Sciatic nerve (tissue), 2 donors: ENCODE results near the gene CBX8. TPM values are rescaled to one million over a fixed set of nuclear protein-coding genes. Genes with fewer than 3 reads are reported as not detected.

ENCODE experiments used
- ATAC-seq: fragments of 200-7000 bp; cut with Tn5 transposase; one replicate; pipeline ENCODE4 v1.9.1; 2020; ENCODE audit warnings: mild to moderate bottlenecking, moderate library complexity
- DNase-seq: peaks from one replicate; pipeline ENCODE4 v3.0.0-alpha.2; 2020; ENCODE audit warnings: low spot score
- intact Hi-C: fragments of 100-400 bp; cut with DNase I; formaldehyde crosslinking; loops from one replicate; pipeline ENCODE4 v1.14.2; 2022
- total RNA-seq: library from RNA; stranded (reverse); fragmentation: NEBNext Ultra II Directional; extraction: Animal tissue kit (Norgen Biotek cat#: 25700); gene quantifications from one replicate; pipeline ENCODE4 v1.2.1, GENCODE V29; 2021
- donor health status: DM: no; HTN: no; CAD: no.
- donor health status: DM: no; HTN: no; CAD: no.

The CBX8 gene
- total RNA-seq, 1 donor from 2014 or later: 2.0 TPM

- peak; percentile 10 for ATAC-seq
- intact Hi-C loops: no loop called here
- peak; percentile 77 for DNase-seq
These were observed 40.4 kb upstream of the CBX8 start for GRCh38 chr17:79836972-79837887.

DNA sequence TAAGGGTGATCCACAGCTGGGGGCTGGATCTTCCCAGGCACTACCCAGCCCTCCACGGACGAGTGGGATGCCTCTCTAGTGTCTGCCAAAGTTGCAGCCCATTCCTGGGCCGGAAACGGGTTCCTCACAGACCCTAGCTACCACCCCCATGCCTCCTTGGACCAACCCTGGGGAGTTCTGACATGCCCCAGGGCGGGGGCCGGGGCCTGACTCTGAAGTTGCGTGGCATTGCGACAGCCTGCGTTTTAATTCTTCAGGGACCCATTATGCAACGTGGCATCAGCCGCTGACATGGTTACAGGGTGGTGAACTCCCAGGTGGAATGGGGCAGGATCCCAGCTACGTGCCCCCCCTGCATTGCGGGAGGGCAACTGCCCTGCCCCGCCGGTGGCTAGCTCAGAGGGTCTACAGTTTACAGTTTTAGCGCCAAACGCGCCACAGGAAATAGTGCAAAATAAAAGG, 39.7 kb upstream of the CBX8 start:
- DNase-seq: no peak
- no peak for ATAC-seq
- intact Hi-C loops: no loop called here

DNA sequence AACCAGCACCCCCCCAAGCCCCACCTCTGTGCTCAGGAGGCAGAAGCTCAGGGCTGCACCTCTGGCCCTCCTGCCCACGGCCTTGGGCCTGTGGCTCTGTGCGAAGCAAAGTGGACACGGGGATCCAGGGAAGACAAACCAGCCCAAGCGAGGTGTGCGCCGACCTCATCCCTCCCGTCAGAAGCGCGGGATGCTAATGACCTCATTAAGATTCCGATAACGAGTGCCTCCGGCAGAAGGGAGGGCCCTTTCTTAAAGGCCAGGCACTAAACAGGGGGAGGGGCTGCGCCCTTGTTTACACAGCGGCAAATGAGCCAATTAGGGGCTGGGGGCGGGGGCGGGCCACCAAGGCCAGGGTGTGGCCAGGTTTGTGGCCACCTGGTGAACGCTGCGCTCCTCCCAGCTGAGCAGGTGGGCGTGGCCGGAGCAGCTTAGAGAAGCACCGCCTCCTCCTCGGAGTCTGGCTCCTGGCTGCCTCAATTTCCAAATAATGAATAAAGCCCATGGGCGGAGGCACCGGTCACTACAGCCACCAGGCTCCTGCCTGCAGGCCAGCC, 39.2 kb upstream of the CBX8 start:
- no peak for ATAC-seq
- no peak for DNase-seq
- intact Hi-C loops: no loop called here

- intact Hi-C loops: no loop called here
- DNase-seq (no peak), ATAC-seq (no peak)
These were observed 38.6 kb upstream of the CBX8 start for GRCh38 chr17:79835470-79835899.

DNA sequence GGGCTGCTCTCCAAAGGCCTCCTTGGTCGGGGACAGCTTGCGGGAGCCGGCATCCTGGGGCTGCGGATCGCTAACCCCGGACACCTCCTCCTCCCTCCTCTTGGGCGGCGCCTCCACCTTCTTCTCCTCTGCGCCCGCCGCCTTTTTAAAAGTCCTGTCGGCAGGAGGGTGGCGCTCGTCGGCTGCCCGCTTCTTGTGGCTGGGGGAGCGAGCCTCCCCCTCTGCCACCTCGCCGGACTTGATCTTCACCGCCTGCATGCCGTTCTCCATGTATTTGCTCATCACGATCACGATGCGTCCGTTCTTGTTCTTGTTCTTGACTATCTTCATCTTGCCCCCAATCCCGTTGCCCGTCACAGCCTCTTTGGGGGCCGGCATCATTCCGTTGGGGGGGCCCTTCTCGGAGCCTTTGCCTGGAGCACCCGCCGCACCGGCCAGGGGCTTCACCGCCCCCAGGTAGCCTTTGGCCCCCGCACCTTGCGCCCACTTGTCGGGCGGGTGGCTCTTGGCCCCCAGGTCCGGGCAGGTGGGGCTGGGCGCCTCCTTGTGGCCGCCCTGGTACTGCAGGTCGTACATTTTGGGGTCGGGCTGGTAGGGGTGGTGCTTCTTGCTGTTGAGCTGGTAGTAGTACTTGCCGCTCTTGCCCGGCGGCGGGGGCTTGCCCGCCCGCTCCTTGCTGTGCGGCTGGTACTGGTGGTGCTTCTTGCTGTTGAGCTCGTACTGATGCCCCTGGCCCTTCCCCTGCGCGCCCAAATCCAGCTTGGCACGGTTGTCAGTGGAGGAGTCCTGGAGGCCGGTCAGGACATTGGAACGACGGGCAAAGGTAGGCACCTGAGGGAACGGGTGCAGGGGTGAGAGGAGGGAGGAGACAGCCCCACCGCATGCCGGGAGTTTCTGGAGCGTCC, 37.9 kb upstream of the CBX8 start:
- ATAC-seq: no peak
- intact Hi-C loops: no loop called here
- DNase-seq: no peak

DNA sequence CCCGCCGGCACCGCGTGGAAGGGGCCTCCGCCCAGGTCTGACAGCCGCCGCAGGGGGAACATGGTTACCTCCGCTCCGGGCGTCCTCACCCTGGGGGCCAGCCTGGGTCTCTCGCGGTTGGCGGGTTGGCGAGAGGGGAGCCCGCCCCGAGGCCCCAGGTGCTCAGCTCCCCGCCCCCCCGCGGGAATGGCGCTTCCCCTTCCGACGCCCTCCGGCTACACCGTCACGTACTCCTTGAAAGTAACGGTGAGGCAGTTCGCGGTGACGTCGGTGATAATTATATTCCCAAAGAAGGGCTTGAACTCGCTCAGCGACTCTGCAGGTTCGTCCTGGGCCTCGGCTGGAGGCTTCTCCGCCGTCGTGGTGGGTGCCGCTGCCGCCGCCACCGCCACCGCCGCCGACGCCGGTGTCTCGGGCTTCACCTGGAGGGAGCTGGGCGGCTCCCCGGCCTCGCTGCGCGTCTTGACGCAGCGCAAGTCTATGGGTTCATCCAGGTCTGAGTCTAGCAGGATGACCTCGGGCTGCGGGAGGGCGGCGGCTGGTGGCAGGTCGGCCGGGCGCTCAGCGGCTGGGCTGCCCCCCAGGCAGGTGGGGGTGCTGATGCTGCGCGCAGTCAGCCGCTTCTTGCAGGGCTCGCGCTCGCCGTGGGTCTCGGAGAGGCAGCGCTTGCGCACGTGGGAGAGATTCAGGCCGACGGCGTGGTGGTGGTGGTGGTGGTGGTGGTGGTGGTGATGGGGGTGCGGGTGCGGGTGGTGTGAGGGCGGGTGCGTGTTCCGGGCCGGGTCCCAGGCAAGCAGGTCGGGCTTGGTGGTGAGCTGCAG, 37.1 kb upstream of the CBX8 start:
- no peak for ATAC-seq
- intact Hi-C loops: no loop called here
- no peak for DNase-seq

- ATAC-seq (no peak), DNase-seq (no peak)
- intact Hi-C loops: no loop called here
These were observed 36.2 kb upstream of the CBX8 start for GRCh38 chr17:79833110-79833450.

DNA sequence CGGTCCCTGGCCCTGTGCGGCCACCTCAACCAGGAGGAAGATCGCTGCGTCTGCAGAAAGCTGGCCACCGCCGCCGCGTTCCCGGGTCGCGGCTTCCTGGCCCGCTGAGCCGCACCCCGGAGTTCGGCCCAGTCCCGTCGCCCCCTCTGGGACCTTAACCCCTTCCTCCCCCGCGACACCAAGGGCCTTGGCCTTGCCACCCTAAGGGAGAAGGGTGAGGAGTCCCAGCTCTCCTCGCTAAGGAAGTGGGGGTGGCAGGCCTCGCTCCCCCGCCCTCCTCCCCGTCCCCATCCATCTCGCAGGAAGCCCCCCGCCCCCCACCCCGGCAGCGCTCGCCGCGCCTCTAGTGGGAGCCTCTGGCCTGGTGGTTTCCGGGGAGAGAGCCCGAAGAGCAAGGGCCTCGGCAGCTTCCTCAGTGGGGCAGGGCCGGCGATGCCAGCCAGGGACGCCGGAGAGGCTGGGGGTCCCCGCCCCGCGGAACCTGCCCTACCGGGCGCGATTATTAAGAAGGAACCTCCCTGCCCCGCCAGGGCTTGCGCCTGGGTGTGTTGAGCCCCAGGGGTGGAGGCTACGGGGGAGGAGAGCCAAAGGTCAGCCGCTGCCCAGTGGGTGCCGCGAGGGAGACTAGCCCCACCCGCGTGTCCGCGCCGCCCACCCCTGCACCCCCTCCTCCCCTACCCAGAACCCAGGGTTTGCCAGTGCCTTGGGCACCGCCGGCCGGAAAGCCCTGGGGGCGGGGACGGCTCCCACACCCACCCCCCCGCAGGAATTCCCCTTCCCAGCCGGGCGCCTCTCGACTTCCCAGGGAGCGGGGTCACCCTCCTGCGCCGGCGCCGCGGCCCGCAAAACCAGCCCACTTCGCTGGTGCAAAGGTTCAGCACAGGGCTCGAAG, 35.6 kb upstream of the CBX8 start:
- DNase-seq (no peak), ATAC-seq (peak; percentile 4)
- intact Hi-C loops: no loop called here

DNA sequence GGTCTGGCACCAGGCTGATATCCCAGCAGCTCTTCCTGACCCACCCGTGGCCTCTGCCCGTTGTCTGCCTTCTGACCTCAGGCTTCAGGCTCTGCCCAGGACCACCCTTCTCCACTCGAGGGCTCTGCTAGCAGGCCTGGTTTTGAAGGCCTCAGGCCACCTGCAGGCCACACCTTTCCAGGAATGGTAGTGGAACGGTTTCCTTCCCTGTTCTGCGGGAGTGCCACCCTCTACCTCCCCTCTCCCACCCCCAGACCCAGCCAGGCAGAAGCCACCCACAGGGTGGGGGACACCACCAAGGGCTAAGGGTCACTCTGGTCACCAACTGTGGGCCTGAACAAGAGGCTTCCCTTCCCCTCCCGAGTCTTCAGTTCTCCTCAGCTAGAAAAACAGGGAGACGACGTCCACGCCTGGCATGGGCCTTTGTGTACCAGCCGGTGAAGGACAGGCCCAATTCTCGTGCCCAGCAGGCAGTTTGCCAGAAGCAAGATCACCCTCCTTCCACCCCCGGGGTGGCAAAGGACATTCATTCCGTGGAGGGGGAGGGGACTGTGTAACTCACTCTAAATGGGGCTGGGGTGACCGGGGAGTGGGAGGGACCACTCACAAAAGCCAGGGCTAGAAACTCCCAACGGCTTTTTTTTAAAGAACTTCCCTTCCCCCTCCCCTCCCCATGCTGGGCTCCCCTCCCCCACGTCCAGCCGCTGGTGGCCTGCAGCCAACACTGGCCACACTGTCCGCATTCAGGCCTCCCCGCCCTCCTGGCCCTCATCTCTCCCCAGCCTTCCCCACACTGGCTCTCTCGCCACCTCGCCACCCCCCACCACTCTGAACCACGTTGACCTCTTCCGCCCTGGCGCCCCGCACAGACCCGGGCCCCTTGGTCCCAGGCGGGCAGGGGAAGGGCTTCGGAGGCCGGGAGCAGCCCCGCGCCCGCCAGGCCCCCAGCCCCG, 34.7 kb upstream of the CBX8 start:
- peak; percentile 91 for DNase-seq
- intact Hi-C loops: no loop called here
- peak; percentile 82 for ATAC-seq

GRCh38 chr17:79830763-79831264, 33.9 kb upstream of the CBX8 start:
- no peak for DNase-seq
- intact Hi-C loops: no loop called here
- peak; percentile 8 for ATAC-seq

- intact Hi-C loops: no loop called here
- ATAC-seq: no peak
- no peak for DNase-seq
These were observed 33.4 kb upstream of the CBX8 start for GRCh38 chr17:79830303-79830702.

GRCh38 chr17:79829457-79829856, 32.6 kb upstream of the CBX8 start:
- intact Hi-C loops: no loop called here
- ATAC-seq (no peak), DNase-seq (no peak)

DNA sequence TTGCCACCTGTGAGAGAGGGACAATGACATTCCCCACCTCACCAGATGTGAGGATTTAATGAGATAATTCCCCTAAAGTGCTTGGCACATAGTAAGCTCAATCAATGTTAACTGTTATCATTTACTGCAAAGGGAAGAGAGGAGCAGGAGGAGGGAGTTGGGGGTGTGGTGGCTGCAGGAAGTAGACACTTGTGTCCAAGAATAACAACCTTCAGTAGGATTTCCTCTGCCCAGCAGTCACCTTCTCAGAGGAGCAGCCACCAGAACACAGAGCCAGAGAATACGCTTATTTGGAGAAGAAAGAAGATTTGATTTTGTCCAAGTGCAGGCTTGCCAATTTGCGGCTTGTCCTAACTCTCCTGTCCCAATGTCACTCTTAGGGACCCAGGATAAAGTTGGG, 32.1 kb upstream of the CBX8 start:
- intact Hi-C loops: no loop called here
- DNase-seq: no peak
- no peak for ATAC-seq

- DNase-seq (no peak), ATAC-seq (no peak)
- intact Hi-C loops: no loop called here
These were observed 30.1 kb upstream of the CBX8 start for GRCh38 chr17:79826841-79827578.

- no peak for DNase-seq
- ATAC-seq: no peak
- intact Hi-C loops: no loop called here
These were observed 29.4 kb upstream of the CBX8 start for GRCh38 chr17:79826204-79826680.

GRCh38 chr17:79825580-79825921, 28.7 kb upstream of the CBX8 start:
- ATAC-seq (no peak), DNase-seq (no peak)
- intact Hi-C loops: no loop called here
